Body of pancreas (tissue), 4 donors: ENCODE results near the gene PPM1A.

Experiments
- POLR2A ChIP-seq, 3 donors: fragments of 450-650 bp; IDR thresholded peaks; one replicate each; pipeline ENCODE4 v1.6.1; 2016; ENCODE audit warnings: antibody characterized with exemption in 3 of 3, mild to moderate bottlenecking in 2 of 3
- TF ChIP-seq, protein P1 (sequence below), 7 experiments: fragments of 450-650 bp in 4 of 7; fragments of 200-600 bp in 3 of 7; sonication (generic) in 3 of 7; IDR thresholded peaks; one replicate each; pipeline ENCODE4 v1.5.1; 2016 to 2019; ENCODE audit warnings: antibody characterized with exemption in 7 of 7

- TF ChIP-seq POLR2A (IDR thresholded peaks at IDR 0.05): no peak
- TF ChIP-seq, protein P1, sequence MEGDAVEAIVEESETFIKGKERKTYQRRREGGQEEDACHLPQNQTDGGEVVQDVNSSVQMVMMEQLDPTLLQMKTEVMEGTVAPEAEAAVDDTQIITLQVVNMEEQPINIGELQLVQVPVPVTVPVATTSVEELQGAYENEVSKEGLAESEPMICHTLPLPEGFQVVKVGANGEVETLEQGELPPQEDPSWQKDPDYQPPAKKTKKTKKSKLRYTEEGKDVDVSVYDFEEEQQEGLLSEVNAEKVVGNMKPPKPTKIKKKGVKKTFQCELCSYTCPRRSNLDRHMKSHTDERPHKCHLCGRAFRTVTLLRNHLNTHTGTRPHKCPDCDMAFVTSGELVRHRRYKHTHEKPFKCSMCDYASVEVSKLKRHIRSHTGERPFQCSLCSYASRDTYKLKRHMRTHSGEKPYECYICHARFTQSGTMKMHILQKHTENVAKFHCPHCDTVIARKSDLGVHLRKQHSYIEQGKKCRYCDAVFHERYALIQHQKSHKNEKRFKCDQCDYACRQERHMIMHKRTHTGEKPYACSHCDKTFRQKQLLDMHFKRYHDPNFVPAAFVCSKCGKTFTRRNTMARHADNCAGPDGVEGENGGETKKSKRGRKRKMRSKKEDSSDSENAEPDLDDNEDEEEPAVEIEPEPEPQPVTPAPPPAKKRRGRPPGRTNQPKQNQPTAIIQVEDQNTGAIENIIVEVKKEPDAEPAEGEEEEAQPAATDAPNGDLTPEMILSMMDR (IDR thresholded peaks at IDR 0.05): no peak
These were observed 52.7 kb downstream of the PPM1A start for GRCh38 chr14:60301685-60302084.
